Measurements from ENCODE around the gene WASF3. TPM values are rescaled to one million over a fixed set of nuclear protein-coding genes. Genes with fewer than 3 reads are reported as not detected.

WASF3 gene
- total RNA-seq, 1 experiment from 2014 or later = 3.4 TPM

DNA sequence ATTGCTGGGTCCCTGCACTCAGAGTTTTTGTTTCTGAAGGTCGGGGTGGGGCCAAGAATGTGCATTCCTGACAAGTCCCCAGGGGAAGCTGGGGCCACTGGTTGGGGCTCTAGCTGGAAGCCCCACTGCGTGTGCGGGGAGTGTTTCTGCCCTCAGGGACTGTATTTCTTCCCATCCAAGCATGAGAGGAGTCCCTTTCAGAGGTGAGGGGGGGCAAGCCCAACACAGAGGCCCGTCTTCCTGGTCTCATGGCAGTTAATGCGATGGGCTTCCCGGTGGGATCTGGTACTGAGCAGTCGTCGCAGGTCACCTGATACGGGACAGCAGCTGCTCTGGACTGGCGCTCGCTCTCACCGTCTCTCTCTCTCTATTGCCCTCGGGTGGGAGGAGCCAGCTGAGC, 152.7 kb downstream of the WASF3 start:
- DNase-seq (ENCODE audit: low read depth, low spot score) (no peak), ATAC-seq (no peak)
- ChIA-PET CTCF (interaction anchor here (1.5 kb wide), 1 partner anchor 10 kb away, joined by 3 read pairs; no protein-coding TSS in a partner anchor), RAD21 (ENCODE audit: low non-redundant PET in 1 of 2, low total read pairs in 2 of 2, uncharacterized antibody in 2 of 2, unreplicated experiment in 2 of 2) (no interaction called here), POLR2A (no interaction called here)
- H3K4me3 ChIP-seq (replicated peaks in 1 of 2; ENCODE audit: low read depth in 1 of 2, low read length in 2 of 2) = no peak overlapping the region
- H3K27me3 ChIP-seq (ENCODE audit: insufficient read depth, low read length) = 0 out of 2 replicates have a peak, but pooled peaks cover 12% of the 10 kb centered on the region
- H3K9ac ChIP-seq (ENCODE audit: low read length) = no peak overlapping the region
- no peaks in the 10 kb centered on the region for H3K36me3 ChIP-seq (ENCODE audit: control insufficient read depth in 1 of 2, insufficient read depth in 2 of 2, low read length in 2 of 2)
- no peaks in the 10 kb centered on the region for H3K79me2 ChIP-seq (ENCODE audit: insufficient read depth, low read length)
- no peaks in the 10 kb centered on the region for H3K9me2 ChIP-seq (ENCODE audit: insufficient read depth)
- no peak overlapping the region for H3K27ac ChIP-seq (ENCODE audit: low read depth, low read length)
- H4K20me1 ChIP-seq (ENCODE audit: insufficient read depth) = no peaks in the 10 kb centered on the region
- intact Hi-C loops (cut with micrococcal nuclease) = no loop called here
- no peak overlapping the region for H2AFZ ChIP-seq (ENCODE audit: low read depth, low read length, poor library complexity, severe bottlenecking)
- no peaks in the 10 kb centered on the region for H3K9me3 ChIP-seq (ENCODE audit: control insufficient read depth in 1 of 2, insufficient read depth in 1 of 2, low read depth in 1 of 2, low read length in 2 of 2)
- H3K4me2 ChIP-seq (ENCODE audit: low read length) = no peak overlapping the region
- TF ChIP-seq TCF7L2 (IDR thresholded peaks at IDR 0.05; ENCODE audit: borderline replicate concordance, extremely low read depth, insufficient read depth, insufficient read length) (no peak), EZH2phosphoT487 (IDR thresholded peaks at IDR 0.05; ENCODE audit: borderline replicate concordance) (no peak), ZFX (IDR thresholded peaks at IDR 0.05) (no peak), CBX3 (IDR thresholded peaks at IDR 0.05; ENCODE audit: low read depth) (no peak), ELF1 (IDR thresholded peaks at IDR 0.05; ENCODE audit: borderline replicate concordance, low read depth) (no peak), POLR2AphosphoS5 (IDR thresholded peaks at IDR 0.05; ENCODE audit: low read depth, low read length) (no peak), RAD21 (IDR thresholded peaks at IDR 0.05; ENCODE audit: low read depth) (no peak), SIN3A (IDR thresholded peaks at IDR 0.05; ENCODE audit: low read depth) (no peak), ZBTB33 (IDR thresholded peaks at IDR 0.05; ENCODE audit: extremely low read depth, insufficient replicate concordance, low read length) (no peak), YY1 (IDR thresholded peaks at IDR 0.05; ENCODE audit: extremely low read depth, insufficient replicate concordance, low read depth, low read length) (no peak), FOSL1 (IDR thresholded peaks at IDR 0.05; ENCODE audit: low read depth) (no peak), EZH2 (IDR thresholded peaks at IDR 0.05) (no peak), POLR2A (IDR thresholded peaks at IDR 0.05; ENCODE audit: borderline replicate concordance, extremely low read depth, insufficient read depth, insufficient read length) (no peak), SP1 (IDR thresholded peaks at IDR 0.05; ENCODE audit: low read depth) (no peak), ZNF274 (IDR thresholded peaks at IDR 0.05; ENCODE audit: low read depth, low read length) (no peak), SRF (IDR thresholded peaks at IDR 0.05; ENCODE audit: low read depth) (no peak), CEBPB (IDR thresholded peaks at IDR 0.05; ENCODE audit: low read depth) (no peak)
- TF ChIP-seq, protein P1, sequence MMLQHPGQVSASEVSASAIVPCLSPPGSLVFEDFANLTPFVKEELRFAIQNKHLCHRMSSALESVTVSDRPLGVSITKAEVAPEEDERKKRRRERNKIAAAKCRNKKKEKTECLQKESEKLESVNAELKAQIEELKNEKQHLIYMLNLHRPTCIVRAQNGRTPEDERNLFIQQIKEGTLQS (IDR thresholded peaks at IDR 0.05) = no peak
- TF ChIP-seq, protein P2, sequence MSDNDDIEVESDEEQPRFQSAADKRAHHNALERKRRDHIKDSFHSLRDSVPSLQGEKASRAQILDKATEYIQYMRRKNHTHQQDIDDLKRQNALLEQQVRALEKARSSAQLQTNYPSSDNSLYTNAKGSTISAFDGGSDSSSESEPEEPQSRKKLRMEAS (IDR thresholded peaks at IDR 0.05) = no peak
- TF ChIP-seq, protein P3, sequence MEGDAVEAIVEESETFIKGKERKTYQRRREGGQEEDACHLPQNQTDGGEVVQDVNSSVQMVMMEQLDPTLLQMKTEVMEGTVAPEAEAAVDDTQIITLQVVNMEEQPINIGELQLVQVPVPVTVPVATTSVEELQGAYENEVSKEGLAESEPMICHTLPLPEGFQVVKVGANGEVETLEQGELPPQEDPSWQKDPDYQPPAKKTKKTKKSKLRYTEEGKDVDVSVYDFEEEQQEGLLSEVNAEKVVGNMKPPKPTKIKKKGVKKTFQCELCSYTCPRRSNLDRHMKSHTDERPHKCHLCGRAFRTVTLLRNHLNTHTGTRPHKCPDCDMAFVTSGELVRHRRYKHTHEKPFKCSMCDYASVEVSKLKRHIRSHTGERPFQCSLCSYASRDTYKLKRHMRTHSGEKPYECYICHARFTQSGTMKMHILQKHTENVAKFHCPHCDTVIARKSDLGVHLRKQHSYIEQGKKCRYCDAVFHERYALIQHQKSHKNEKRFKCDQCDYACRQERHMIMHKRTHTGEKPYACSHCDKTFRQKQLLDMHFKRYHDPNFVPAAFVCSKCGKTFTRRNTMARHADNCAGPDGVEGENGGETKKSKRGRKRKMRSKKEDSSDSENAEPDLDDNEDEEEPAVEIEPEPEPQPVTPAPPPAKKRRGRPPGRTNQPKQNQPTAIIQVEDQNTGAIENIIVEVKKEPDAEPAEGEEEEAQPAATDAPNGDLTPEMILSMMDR (IDR thresholded peaks at IDR 0.05 in 2 of 3, conservative IDR thresholded peaks at IDR 0.05 in 1 of 3; ENCODE audit: borderline replicate concordance in 1 of 3, insufficient read depth in 1 of 3, low read depth in 2 of 3, low read length in 2 of 3) = no peak
- no peaks in the 10 kb centered on the region for H3K4me1 ChIP-seq (ENCODE audit: control insufficient read depth in 1 of 2, insufficient read depth in 2 of 2, low read length in 2 of 2)
- no TSS peak for BruUV-seq (replicated peaks)
